ENCODE data around the gene HABP2.

HABP2 gene

DNA sequence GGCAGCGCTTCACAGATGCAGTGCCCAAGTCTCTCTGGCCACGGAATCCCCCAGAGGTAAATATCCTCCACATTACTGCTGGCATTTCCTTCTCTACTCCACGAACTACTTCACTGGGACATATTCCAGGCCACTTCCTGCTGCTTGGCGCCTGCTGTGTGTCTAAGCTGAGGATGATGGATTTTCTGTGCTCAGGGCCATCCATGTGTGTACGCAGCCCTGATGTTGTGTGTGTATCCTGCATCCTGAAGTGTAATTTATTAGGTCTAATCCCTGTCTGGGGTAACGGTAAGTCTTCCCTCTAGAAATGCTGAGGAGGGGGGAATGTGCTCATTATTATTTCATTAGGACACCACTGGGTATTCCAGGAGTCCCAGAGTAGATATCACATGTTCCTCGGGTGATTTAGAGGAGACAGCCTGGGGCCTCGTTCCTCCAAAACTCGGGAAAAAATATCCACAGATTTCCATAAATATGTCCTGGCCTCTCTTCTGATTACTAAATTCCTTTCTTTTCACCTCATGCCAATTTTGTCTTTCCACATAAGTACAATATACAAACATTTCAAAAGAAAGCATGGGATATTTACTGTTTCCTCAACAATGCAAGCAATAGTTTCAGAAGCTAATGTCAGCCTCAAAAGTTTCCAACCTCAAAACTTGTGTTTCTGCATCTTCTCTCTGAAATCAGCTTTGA lies 25.5 kb upstream of the HABP2 start:
- DNase-seq = no peak

- DNase-seq = no peak
These were observed 24.0 kb upstream of the HABP2 start for GRCh38 chr10:113528876-113529275.

DNA sequence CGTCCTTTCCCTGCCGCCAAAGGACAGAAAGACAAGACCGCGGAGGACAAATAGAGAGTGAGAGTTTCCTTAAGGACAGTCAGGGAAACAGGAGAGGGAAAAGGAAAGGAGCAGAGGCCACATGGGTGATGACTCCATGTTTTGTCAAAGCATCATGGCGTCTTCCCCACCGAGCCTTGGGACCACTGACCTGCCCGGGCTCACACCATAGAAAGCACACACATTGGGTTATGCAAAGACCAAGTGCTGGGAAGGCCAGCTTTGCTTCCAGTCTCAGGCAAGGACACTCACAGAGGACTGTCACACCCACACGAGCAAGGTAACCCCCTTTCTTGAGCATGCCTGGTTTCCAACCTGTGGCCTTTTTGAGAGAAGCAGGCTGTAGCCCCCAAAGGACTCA lies 23.3 kb upstream of the HABP2 start:
- no peak for DNase-seq

DNA sequence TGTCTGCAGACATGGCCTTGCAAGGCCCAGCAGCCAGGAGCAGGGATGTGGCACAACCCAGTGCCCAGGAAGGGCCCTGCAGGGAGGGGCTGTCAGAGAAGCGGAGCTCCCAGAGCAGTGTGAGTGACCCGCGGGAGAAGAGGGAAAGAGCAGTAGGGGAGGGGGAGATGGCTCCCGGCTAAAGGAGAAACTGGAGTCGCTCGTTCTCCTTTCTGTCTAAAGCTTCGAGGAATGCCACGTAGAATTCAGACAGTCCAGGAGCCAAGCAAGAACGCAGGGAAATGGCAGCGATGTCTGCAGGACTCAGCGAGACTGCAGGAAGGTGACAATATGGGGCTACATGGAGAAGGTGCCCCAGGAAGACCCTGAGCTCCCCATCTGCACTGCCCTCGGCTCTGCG lies 22.4 kb upstream of the HABP2 start:
- no peak for DNase-seq

- no peak for DNase-seq
These were observed 20.1 kb upstream of the HABP2 start for GRCh38 chr10:113532724-113533123.

GRCh38 chr10:113533801-113534200 lies 19.1 kb upstream of the HABP2 start:
- no peak for DNase-seq

DNA sequence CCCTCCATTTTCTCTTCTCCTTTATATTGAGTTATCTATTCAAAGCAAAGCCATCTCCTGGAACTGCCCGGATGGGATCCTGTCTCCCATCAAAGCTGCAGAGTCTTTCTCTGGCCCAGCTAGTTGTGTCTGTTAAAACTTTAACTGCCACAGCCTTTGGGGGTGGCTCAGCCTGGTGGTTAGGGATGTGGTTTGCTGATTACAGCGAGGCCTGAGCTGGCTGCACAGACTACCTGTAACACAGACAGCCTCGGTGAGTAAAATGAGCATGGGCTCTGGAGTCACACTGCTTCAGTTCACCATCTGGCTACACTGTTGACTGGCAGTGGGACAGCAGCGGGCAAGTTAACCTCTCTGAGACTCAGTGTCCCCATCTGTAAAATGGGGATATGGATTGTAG lies 18.4 kb upstream of the HABP2 start:
- no peak for DNase-seq

DNA sequence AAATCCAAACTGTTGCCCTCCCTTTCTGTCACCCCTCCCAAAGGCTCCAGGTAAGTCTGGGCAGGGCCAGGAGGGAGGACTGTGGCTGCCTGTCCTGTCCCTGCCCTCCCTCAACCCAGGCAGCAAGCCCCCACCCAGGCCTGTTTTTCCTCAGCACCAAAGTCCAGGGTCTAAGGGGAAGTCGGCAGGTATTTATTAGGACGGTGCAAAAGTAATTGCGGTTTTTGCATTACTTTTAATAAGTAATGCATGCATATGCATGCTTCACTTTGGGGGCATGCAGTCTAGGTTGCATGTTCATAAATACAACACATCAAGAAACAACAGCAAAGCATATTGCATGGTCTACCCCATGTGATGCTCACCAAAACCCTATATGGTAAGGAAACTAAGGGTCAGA lies 15.2 kb upstream of the HABP2 start:
- DNase-seq = no peak

- no peak for DNase-seq
These were observed 14.7 kb upstream of the HABP2 start for GRCh38 chr10:113538151-113538550.

- DNase-seq = no peak
These were observed 13.1 kb upstream of the HABP2 start for GRCh38 chr10:113539789-113540188.

GRCh38 chr10:113540845-113541548 lies 11.9 kb upstream of the HABP2 start:
- DNase-seq = no peak

DNA sequence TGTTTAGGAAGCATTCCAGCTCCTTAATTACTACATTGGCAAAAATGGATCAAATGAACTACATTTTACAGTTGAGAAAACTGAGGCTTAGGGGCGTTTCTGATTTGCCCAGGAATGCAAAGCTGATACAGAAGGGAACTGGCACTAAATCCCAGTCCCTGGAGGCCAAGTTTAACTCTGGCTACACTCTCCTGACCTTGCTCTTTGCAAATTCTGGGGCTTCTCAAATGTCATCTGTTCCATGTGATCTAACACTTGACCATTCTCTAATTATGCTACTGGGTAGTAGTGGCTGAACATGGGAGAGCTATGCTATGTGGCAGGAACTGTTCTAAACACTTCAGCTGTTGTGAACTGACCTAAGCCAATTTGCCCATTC lies 11.3 kb upstream of the HABP2 start:
- no peak for DNase-seq

- DNase-seq = no peak
These were observed 9.5 kb upstream of the HABP2 start for GRCh38 chr10:113543107-113543955.

DNA sequence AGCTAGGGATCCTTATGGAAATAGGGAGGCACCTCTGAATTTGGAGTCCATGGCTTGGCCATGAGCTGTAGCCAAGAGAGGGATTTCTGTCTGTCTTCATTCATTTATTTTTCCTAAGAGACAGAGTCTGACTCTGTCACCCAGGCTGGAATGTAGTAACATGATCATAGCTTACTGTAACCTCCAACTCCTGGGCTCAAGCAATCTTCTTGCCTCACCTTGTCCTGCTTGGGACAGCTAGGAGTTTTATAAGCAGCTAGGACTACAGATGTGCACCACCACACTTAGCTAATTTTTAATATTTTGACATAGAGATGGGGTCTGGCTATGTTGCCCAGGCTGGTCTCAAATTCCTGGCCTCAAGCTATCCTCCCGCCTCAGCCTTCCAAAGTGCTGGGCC lies 8.5 kb upstream of the HABP2 start:
- DNase-seq = no peak

GRCh38 chr10:113547426-113547825 lies 5.4 kb upstream of the HABP2 start:
- no peak for DNase-seq

- DNase-seq = no peak
These were observed 3.0 kb upstream of the HABP2 start for GRCh38 chr10:113549856-113550255.

- no peak for DNase-seq
These were observed 2.5 kb upstream of the HABP2 start for GRCh38 chr10:113550365-113550764.

- DNase-seq = no peak
These were observed 839 bp upstream of the HABP2 start for GRCh38 chr10:113552014-113552413.

DNA sequence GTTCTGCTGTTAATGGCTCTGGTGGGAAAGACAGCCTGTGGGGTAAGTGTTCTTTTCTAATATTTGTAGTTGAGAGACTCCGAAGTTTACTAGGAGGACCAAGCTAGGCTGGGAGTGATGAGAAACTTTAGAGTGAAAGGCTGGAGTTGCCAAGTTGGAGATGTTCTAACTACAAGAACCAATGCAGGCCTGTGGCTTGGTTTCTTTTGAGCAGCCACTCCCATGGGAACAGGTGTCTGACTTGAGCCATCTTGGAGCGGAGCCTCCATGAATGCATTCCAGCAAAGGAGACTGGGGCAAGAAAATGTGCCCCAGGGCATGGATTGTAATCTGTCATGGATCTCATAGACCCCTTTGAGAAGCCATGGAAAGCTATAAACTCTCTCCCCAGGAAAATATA lies 296 bp downstream of the HABP2 start:
- no peak for DNase-seq

GRCh38 chr10:113554214-113554613 lies 1.4 kb downstream of the HABP2 start:
- no peak for DNase-seq

GRCh38 chr10:113555245-113555644 lies 2.4 kb downstream of the HABP2 start:
- no peak for DNase-seq

DNA sequence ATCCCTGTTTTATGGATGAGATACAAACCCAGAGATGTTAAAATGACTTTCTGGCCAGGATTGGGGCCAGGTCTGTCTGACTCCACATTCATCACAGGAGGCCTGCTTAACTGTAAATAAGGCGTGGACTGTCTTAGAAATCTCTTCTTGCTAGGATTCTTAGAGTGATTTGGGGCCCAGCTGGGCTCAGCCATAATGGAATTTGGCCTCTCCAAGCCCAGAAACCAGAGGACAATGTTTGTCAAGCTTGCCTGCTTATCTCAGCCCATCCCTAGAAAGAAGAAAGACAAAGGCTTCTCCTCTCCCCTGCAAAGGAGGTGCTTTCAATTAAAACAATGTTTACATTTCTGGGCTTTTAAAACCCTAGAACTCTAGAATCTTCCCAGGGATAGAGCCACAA lies 2.9 kb downstream of the HABP2 start:
- no peak for DNase-seq

DNA sequence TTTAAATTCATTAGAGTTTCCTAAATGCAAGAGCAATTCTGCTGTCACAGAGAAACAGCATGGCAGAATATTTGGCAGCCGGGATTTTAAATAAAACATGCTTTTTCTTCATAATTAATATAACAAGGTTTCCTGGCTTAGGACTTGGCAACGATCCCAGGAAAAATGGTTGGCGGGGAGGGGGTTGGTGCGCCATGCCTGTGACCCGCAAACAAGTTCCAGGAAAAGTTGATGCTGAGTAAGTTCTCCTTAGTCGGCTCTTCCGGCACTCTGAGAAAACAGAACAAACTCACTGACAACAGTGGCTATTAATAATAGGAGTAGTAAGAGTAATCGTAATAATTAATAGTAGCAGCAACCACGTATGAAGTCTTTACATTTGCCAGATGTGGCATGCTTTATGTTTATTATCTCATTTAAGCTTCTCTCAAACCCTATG lies 4.6 kb downstream of the HABP2 start:
- DNase-seq = no peak

- DNase-seq = no peak
These were observed 5.1 kb downstream of the HABP2 start for GRCh38 chr10:113557903-113558321.

Measured in activated CD4-positive, alpha-beta T cell treated with anti-CD3 and anti-CD28 coated beads, Interleukin-2, amount 50 U/mL, for 4 hours (primary cell).